Cardiac fibroblast (primary cell): ENCODE results near the gene WFDC1.

Experiments used
- DNase-seq, 2 donors: peaks; one replicate each; pipeline versions ENCODE4 v3.0.0 to v3.0.0-alpha.2; 2010; ENCODE audit warnings: low read depth in 2 of 2
- H3K4me3 ChIP-seq, 2 donors: replicated peaks in 1 of 2; 1 replicate in 1 of 2; 2 replicates in 1 of 2; pipeline ENCODE4 v1.5.1; 2011; ENCODE audit warnings: low read depth in 2 of 2, low read length in 2 of 2, mild to moderate bottlenecking in 2 of 2, moderate library complexity in 1 of 2
- CTCF ChIP-seq: IDR thresholded peaks from one replicate; pipeline ENCODE4 v1.5.1; 2011; ENCODE audit warnings: low read depth, mild to moderate bottlenecking, low read length, inconsistent platforms

Gene WFDC1

GRCh38 chr16:84359326-84359725 is 64.6 kb downstream of the WFDC1 start:
- DNase-seq: no peak
- TF ChIP-seq CTCF: no peak
- H3K4me3 ChIP-seq: no peak overlapping the region

- no peak overlapping the region for H3K4me3 ChIP-seq
- no peak for TF ChIP-seq CTCF
- no peak for DNase-seq
These were observed 65.5 kb downstream of the WFDC1 start for GRCh38 chr16:84360170-84360569.

GRCh38 chr16:84360748-84361147 is 66.1 kb downstream of the WFDC1 start:
- TF ChIP-seq CTCF: no peak
- DNase-seq: no peak
- no peak overlapping the region for H3K4me3 ChIP-seq

GRCh38 chr16:84361546-84361945 is 66.9 kb downstream of the WFDC1 start:
- no peak for DNase-seq

GRCh38 chr16:84362471-84362941 is 67.8 kb downstream of the WFDC1 start:
- no peak for TF ChIP-seq CTCF
- no peak for DNase-seq

More at GRCh38 chr16:84361546-84361945, 66.9 kb downstream of the WFDC1 start:
- H3K4me3 ChIP-seq: no peak overlapping the region
- TF ChIP-seq CTCF: no peak

GRCh38 chr16:84366208-84366607 is 71.5 kb downstream of the WFDC1 start:
- no peak for TF ChIP-seq CTCF
- DNase-seq: no peak
- H3K4me3 ChIP-seq: no peak overlapping the region

More at GRCh38 chr16:84362471-84362941, 67.8 kb downstream of the WFDC1 start:
- H3K4me3 ChIP-seq: no peak overlapping the region

GRCh38 chr16:84367297-84367680 is 72.6 kb downstream of the WFDC1 start:
- H3K4me3 ChIP-seq: no peak overlapping the region

More at GRCh38 chr16:84367297-84367680, 72.6 kb downstream of the WFDC1 start:
- no peak for TF ChIP-seq CTCF
- no peak for DNase-seq
